HEK293 (cell line): ENCODE results near the gene CLDN7.

ENCODE experiments used
- CTCF ChIP-seq: fragments of 450-650 bp; formaldehyde crosslinking; IDR thresholded peaks from 2 replicates; pipeline ENCODE4 v1.5.1; 2016; ENCODE audit warnings: missing biosample characterization, missing genetic modification characterization
- PBX3 ChIP-seq: sonication (generic); formaldehyde crosslinking; IDR thresholded peaks from 2 replicates; pipeline ENCODE4 v1.8.1; 2022; ENCODE audit warnings: mild to moderate bottlenecking, moderate library complexity, missing genetic modification reagents
- SALL2 ChIP-seq: fragments of 450-650 bp; formaldehyde crosslinking; IDR thresholded peaks from 2 replicates; pipeline ENCODE4 v1.5.0; 2017; ENCODE audit warnings: missing biosample characterization, mild to moderate bottlenecking, missing genetic modification characterization, borderline replicate concordance
- ZSCAN30 ChIP-seq: fragments of 450-650 bp; IDR thresholded peaks from 2 replicates; pipeline ENCODE4 v1.5.1; 2018; ENCODE audit warnings: missing biosample characterization, mild to moderate bottlenecking, missing genetic modification characterization, moderate library complexity

GRCh38 chr17:7311110-7311705 lies 48.9 kb upstream of the CLDN7 start:
- TF ChIP-seq CTCF (tag by site-specific recombination): no peak
- no peak for TF ChIP-seq SALL2 (tag by site-specific recombination)
- no peak for TF ChIP-seq PBX3 (CRISPR knock-in tag)
- no peak for TF ChIP-seq ZSCAN30 (tag by site-specific recombination)
